Skin epidermis (tissue), 12 donors: Measurements from ENCODE around the gene WARS2.

Experiments
- H3K27ac ChIP-seq, 21 experiments: fragments of 200-600 bp; sonication (generic) in 11 of 21; one replicate each; pipeline ENCODE4 v1.5.0; 2020; ENCODE audit warnings: mild to moderate bottlenecking in 3 of 21, inconsistent platforms in 2 of 21, moderate library complexity in 2 of 21
- H3K4me3 ChIP-seq, 7 experiments: fragments of 200-600 bp; sonication (generic) in 2 of 7; one replicate each; pipeline ENCODE4 v1.5.0; 2020; ENCODE audit warnings: inconsistent platforms in 2 of 7, mild to moderate bottlenecking in 2 of 7, moderate library complexity in 1 of 7

The WARS2 gene

GRCh38 chr1:119045096-119045746, 95.2 kb downstream of the WARS2 start:
- no peak overlapping the region for H3K27ac ChIP-seq
- no peak overlapping the region for H3K4me3 ChIP-seq

- Histone ChIP-seq H3K27ac (no peak overlapping the region), H3K4me3 (no peak overlapping the region)
These were observed 99.5 kb downstream of the WARS2 start for GRCh38 chr1:119040906-119041305.

GRCh38 chr1:119040489-119040888, 100.0 kb downstream of the WARS2 start:
- H3K4me3 ChIP-seq, result no peak overlapping the region
- no peak overlapping the region for H3K27ac ChIP-seq

GRCh38 chr1:119038363-119038762, 102.1 kb downstream of the WARS2 start:
- Histone ChIP-seq H3K27ac (no peak overlapping the region), H3K4me3 (no peak overlapping the region)

- Histone ChIP-seq H3K4me3 (no peak overlapping the region), H3K27ac (no peak overlapping the region)
These were observed 106.1 kb downstream of the WARS2 start for GRCh38 chr1:119034359-119034758.

GRCh38 chr1:119032986-119033385, 107.5 kb downstream of the WARS2 start:
- no peak overlapping the region for H3K27ac ChIP-seq
- no peak overlapping the region for H3K4me3 ChIP-seq

- H3K27ac ChIP-seq, result no peak overlapping the region
These were observed 112.7 kb downstream of the WARS2 start for GRCh38 chr1:119027759-119028158.

GRCh38 chr1:119026956-119027355, 113.5 kb downstream of the WARS2 start:
- no peak overlapping the region for H3K4me3 ChIP-seq
- H3K27ac ChIP-seq, result no peak overlapping the region

More at GRCh38 chr1:119027759-119028158, 112.7 kb downstream of the WARS2 start:
- H3K4me3 ChIP-seq, result no peak overlapping the region

GRCh38 chr1:119015547-119015946, 124.9 kb downstream of the WARS2 start:
- no peak overlapping the region for H3K4me3 ChIP-seq
- no peak overlapping the region for H3K27ac ChIP-seq

- H3K27ac ChIP-seq, result no peak overlapping the region
- H3K4me3 ChIP-seq, result no peak overlapping the region
These were observed 128.1 kb downstream of the WARS2 start for GRCh38 chr1:119012383-119012782.

GRCh38 chr1:119011706-119012105, 128.7 kb downstream of the WARS2 start:
- Histone ChIP-seq H3K4me3 (no peak overlapping the region), H3K27ac (no peak overlapping the region)

GRCh38 chr1:119011116-119011515, 129.3 kb downstream of the WARS2 start:
- no peak overlapping the region for H3K4me3 ChIP-seq

GRCh38 chr1:119010201-119010600, 130.3 kb downstream of the WARS2 start:
- Histone ChIP-seq H3K27ac (no peak overlapping the region), H3K4me3 (no peak overlapping the region)

More at GRCh38 chr1:119011116-119011515, 129.3 kb downstream of the WARS2 start:
- H3K27ac ChIP-seq, result no peak overlapping the region

- Histone ChIP-seq H3K27ac (peak overlapping the region in 4 of 21 experiments; percentile 20 to 59 (median 44)), H3K4me3 (no peak overlapping the region)
These were observed 131.2 kb downstream of the WARS2 start for GRCh38 chr1:119009312-119009655.

GRCh38 chr1:119008483-119009311, 131.8 kb downstream of the WARS2 start:
- H3K27ac ChIP-seq, result peak overlapping the region in 15 of 21 experiments; percentile 4 to 80 (median 49)
- peak overlapping the region in 4 of 7 experiments; percentile 0 to 30 (median 4) for H3K4me3 ChIP-seq

- peak overlapping the region in 14 of 21 experiments; percentile 4 to 80 (median 42) for H3K27ac ChIP-seq
These were observed 132.6 kb downstream of the WARS2 start for GRCh38 chr1:119007670-119008482.

GRCh38 chr1:119007339-119007669, 133.1 kb downstream of the WARS2 start:
- Histone ChIP-seq H3K4me3 (peak overlapping the region in 1 of 7 experiments; percentile 30), H3K27ac (peak overlapping the region in 7 of 21 experiments; percentile 14 to 80 (median 56))

More at GRCh38 chr1:119007670-119008482, 132.6 kb downstream of the WARS2 start:
- H3K4me3 ChIP-seq, result peak overlapping the region in 4 of 7 experiments; percentile 0 to 30 (median 4)

GRCh38 chr1:119006406-119007279, 133.8 kb downstream of the WARS2 start:
- peak overlapping the region in 1 of 7 experiments; percentile 30 for H3K4me3 ChIP-seq

More at GRCh38 chr1:119006406-119007279, 133.8 kb downstream of the WARS2 start:
- peak overlapping the region in 5 of 21 experiments; percentile 9 to 80 (median 63) for H3K27ac ChIP-seq
